Neuronal stem cell (in vitro differentiated cells): ENCODE measurements around the gene FLT4.
A peak's percentile ranks its signal among the peaks of the same experiment; 100 is the strongest.

ENCODE experiments used
- DNase-seq: peaks from one replicate; pipeline ENCODE4 v3.0.0-alpha.2; 2013; ENCODE audit warnings: low spot score
- H2AFZ ChIP-seq: one replicate; pipeline ENCODE4 v1.6.1; 2013; ENCODE audit warnings: mild to moderate bottlenecking, low read length, inconsistent platforms
- H2AK5ac ChIP-seq: 2 replicates; pipeline ENCODE4 v1.6.1; 2013; ENCODE audit warnings: low read depth, mild to moderate bottlenecking, inconsistent platforms, low read length, moderate library complexity, mixed read lengths
- H2BK120ac ChIP-seq: 2 replicates; pipeline ENCODE4 v1.6.1; 2013; ENCODE audit warnings: low read depth, mild to moderate bottlenecking, inconsistent platforms, low read length, moderate library complexity, mixed read lengths
- H2BK12ac ChIP-seq: one replicate; pipeline ENCODE4 v1.6.1; 2013; ENCODE audit warnings: low read length, inconsistent platforms
- H2BK15ac ChIP-seq: 2 replicates; pipeline ENCODE4 v1.6.1; 2013; ENCODE audit warnings: mild to moderate bottlenecking, low read length, inconsistent platforms, mixed read lengths
- H2BK5ac ChIP-seq: one replicate; pipeline ENCODE4 v1.6.1; 2013; ENCODE audit warnings: inconsistent platforms, mild to moderate bottlenecking, low read length, moderate library complexity
- H3K14ac ChIP-seq: one replicate; pipeline ENCODE4 v1.6.1; 2013; ENCODE audit warnings: low read length, inconsistent platforms
- H3K18ac ChIP-seq: 2 replicates; pipeline ENCODE4 v1.6.1; 2013; ENCODE audit warnings: low read length, inconsistent platforms
- H3K23ac ChIP-seq: 2 replicates; pipeline ENCODE4 v1.6.1; 2013; ENCODE audit warnings: low read depth, mild to moderate bottlenecking, mixed read lengths, low read length, inconsistent platforms; ENCODE audit not compliant: poor library complexity
- H3K27ac ChIP-seq: replicated peaks from 3 replicates; pipeline ENCODE4 v1.5.1; 2013; ENCODE audit warnings: low read length, inconsistent platforms
- H3K27me3 ChIP-seq, 3 experiments: 2 replicates each; pipeline ENCODE4 v1.6.1; 2013; ENCODE audit warnings: low read length in 3 of 3, mild to moderate bottlenecking in 2 of 3, inconsistent platforms in 1 of 3, low read depth in 1 of 3, mixed read lengths in 1 of 3, moderate library complexity in 1 of 3; ENCODE audit not compliant: control insufficient read depth in 3 of 3, insufficient read depth in 3 of 3
- H3K36me3 ChIP-seq, 2 donors: replicated peaks in 1 of 2; 2 replicates each; pipeline ENCODE4 v1.6.1; 2013; ENCODE audit warnings: low read length in 2 of 2; ENCODE audit not compliant: control insufficient read depth in 2 of 2, insufficient read depth in 2 of 2
- H3K4ac ChIP-seq: 2 replicates; pipeline ENCODE4 v1.6.1; 2013; ENCODE audit warnings: inconsistent platforms, mild to moderate bottlenecking, low read length, moderate library complexity
- H3K4me1 ChIP-seq, 2 donors: 1 replicate in 1 of 2; 2 replicates in 1 of 2; pipeline ENCODE4 v1.6.1; 2013; ENCODE audit warnings: low read length in 2 of 2, low read depth in 1 of 2; ENCODE audit not compliant: control insufficient read depth in 2 of 2, insufficient read depth in 1 of 2
- H3K4me2 ChIP-seq: one replicate; pipeline ENCODE4 v1.6.1; 2013; ENCODE audit warnings: mild to moderate bottlenecking, low read length, inconsistent platforms; ENCODE audit not compliant: insufficient read depth, poor library complexity, severe bottlenecking
- H3K4me3 ChIP-seq, 2 donors: 2 replicates each; pipeline ENCODE4 v1.5.1; 2013; ENCODE audit warnings: low read length in 2 of 2, mild to moderate bottlenecking in 2 of 2, inconsistent platforms in 1 of 2, moderate library complexity in 1 of 2
- H3K79me1 ChIP-seq: one replicate; pipeline ENCODE4 v1.6.1; 2013; ENCODE audit warnings: low read depth, mild to moderate bottlenecking, inconsistent platforms, low read length, moderate library complexity
- H3K9ac ChIP-seq: one replicate; pipeline ENCODE4 v1.6.1; 2013; ENCODE audit warnings: mild to moderate bottlenecking, low read depth, low read length, inconsistent platforms; ENCODE audit not compliant: poor library complexity
- H3K9me3 ChIP-seq, 2 donors: replicated peaks in 1 of 2; 2 replicates each; pipeline versions ENCODE3 to v1.6.1; 2013; ENCODE audit warnings: low read length in 2 of 2, mild to moderate bottlenecking in 2 of 2, inconsistent platforms in 1 of 2, low read depth in 1 of 2, mixed read lengths in 1 of 2, moderate library complexity in 1 of 2; ENCODE audit not compliant: control insufficient read depth in 2 of 2, insufficient read depth in 1 of 2
- H4K8ac ChIP-seq: one replicate; pipeline ENCODE4 v1.6.1; 2013; ENCODE audit warnings: low read depth, mild to moderate bottlenecking, inconsistent platforms, low read length, moderate library complexity
- H4K91ac ChIP-seq: one replicate; pipeline ENCODE4 v1.6.1; 2013; ENCODE audit warnings: low read length, low read depth, mild to moderate bottlenecking, inconsistent platforms; ENCODE audit not compliant: poor library complexity
- WGBS, 2 donors: extraction: QIAGEN DNeasy Blood & Tissue Kit; methylation state at CpG; one replicate each; pipeline ENCODE4 v1.1.7; 2013; ENCODE audit warnings: missing lambda C conversion rate in 2 of 2, mixed read lengths in 1 of 2; ENCODE audit not compliant: insufficient read length in 2 of 2, insufficient replicate concordance in 1 of 2; ENCODE audit errors: extremely low coverage in 2 of 2; 5-methylcytosine and 5-hydroxymethylcytosine counted together

The FLT4 gene

DNA sequence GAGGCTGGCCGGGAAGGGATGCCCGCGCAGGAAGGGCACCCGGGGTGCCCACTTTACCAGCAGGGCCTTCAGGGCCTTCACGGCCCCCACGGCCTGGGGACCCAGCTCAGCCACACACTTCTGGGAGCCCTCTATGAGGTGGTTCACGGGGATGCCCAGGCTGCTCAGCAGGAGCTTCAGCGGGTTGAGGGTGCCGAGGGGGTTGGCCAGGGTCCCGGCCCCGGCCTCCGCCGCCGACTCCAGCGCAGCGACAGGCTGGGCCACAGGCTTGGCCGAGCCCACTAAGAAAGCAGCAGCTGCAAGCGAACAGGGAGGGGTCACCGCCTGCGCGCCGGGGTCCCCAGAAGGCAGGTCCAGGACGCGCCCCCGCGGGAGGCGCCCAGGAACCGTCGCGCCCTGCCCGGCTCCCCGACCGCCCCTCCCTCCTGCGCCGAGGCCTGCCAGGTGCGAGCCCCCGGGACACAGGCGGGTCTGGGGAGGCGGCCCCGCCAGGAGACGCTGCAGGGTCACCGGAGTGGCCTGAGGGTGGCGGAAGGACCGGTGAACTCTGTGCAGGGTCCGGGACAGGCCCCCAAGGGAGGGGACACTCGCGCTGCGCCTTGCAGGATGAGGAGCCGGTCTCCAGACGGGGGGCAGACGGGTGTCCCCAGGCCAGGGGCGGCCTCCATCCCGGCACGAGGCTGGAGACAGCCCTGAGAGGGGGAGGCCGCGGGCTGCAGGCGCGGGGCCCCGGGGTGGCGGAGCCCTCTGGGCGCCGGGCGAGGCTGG lies 58.7 kb downstream of the FLT4 start:
- no peak for DNase-seq
- peak overlapping the region; percentile 12 to 68 for H3K4me3 ChIP-seq
- peak overlapping the region; percentile 93 for H3K18ac ChIP-seq
- H3K9ac ChIP-seq, result peak overlapping the region; percentile 70
- H3K4me2 ChIP-seq, result peak overlapping the region; percentile 75
- H3K36me3 ChIP-seq, result no peaks in the 10 kb centered on the region
- peak overlapping the region; percentile 82 for H2AFZ ChIP-seq
- H3K27ac ChIP-seq, result no peak overlapping the region
- peak overlapping the region; percentile 75 for H2AK5ac ChIP-seq
- H4K91ac ChIP-seq, result no peak overlapping the region
- WGBS, 2 donors, result no CpG with 5 or more reads among the region's 63 CpGs
- H2BK120ac ChIP-seq, result no peak overlapping the region
- peak overlapping the region; percentile 49 for H2BK15ac ChIP-seq
- H4K8ac ChIP-seq, result no peak overlapping the region
- H3K4ac ChIP-seq, result no peak overlapping the region
- H3K79me1 ChIP-seq, result peaks cover 2% of the 10 kb centered on the region
- H3K27me3 ChIP-seq, result peaks cover 7 to 56% (median 45%) of the 10 kb centered on the region in 3 experiments
- H3K9me3 ChIP-seq, result no peaks in the 10 kb centered on the region
- H2BK12ac ChIP-seq, result peak overlapping the region; percentile 22
- H2BK5ac ChIP-seq, result no peak overlapping the region
- H3K4me1 ChIP-seq, result peaks cover 0 to 5% of the 10 kb centered on the region in 2 donors
- H3K14ac ChIP-seq, result peak overlapping the region; percentile 38
- no peak overlapping the region for H3K23ac ChIP-seq

DNA sequence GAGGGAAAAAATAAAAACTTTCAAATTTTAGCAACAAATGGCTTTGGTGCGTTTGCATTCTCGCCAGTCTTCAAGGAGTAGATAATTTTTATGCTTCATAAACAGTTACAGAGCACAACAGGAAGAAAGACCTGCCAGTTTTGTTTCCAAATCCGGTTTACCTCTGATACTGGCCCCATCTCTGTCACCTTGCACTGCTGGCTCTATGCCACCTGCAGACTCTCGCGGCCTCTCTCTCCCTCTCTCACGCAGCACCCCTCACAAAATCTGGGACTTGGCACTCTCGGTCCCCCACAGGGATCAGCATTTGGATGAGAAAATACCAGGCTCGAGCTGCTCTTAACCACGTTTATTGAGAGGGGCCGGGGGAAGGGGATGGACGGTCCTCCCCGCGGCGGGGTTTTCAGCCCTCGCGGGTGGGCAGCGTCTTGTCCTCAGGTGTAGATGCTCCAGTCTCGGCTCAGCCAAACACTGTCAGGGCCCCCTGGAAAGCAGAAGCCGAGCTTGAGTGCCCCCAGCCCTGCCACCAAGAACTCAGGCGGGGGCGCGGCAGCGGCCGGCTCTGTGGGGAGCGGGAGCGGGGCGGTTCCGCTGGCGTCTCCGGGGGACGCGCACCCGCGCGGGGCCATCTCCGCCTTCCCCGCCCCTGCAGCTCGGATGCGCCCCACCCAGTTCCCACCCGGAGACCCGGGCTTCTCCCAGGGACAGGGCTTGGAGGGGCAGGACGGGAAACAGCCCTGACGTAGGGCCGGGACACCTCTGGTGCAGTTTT lies 59.4 kb downstream of the FLT4 start:
- Histone ChIP-seq H3K4me3 (peak overlapping the region in 1 of 2 donors; percentile 68), H4K8ac (no peak overlapping the region), H2BK12ac (no peak overlapping the region), H2AK5ac (no peak overlapping the region), H3K27me3 (peaks cover 7 to 56% (median 45%) of the 10 kb centered on the region in 3 experiments), H2AFZ (peak overlapping the region; percentile 82), H3K36me3 (no peaks in the 10 kb centered on the region), H3K79me1 (peaks cover under 1% of the 10 kb centered on the region), H2BK120ac (no peak overlapping the region), H3K4ac (no peak overlapping the region), H3K27ac (no peak overlapping the region), H3K23ac (no peak overlapping the region), H3K4me2 (peak overlapping the region; percentile 75), H3K14ac (peak overlapping the region; percentile 21), H4K91ac (no peak overlapping the region), H3K4me1 (peaks cover 0 to 5% of the 10 kb centered on the region in 2 donors), H2BK5ac (no peak overlapping the region), H3K9me3 (no peaks in the 10 kb centered on the region), H2BK15ac (peak overlapping the region; percentile 49), H3K9ac (no peak overlapping the region), H3K18ac (peak overlapping the region; percentile 87)
- DNase-seq, result no peak
- WGBS, 2 donors, result no CpG with 5 or more reads among the region's 44 CpGs

DNA sequence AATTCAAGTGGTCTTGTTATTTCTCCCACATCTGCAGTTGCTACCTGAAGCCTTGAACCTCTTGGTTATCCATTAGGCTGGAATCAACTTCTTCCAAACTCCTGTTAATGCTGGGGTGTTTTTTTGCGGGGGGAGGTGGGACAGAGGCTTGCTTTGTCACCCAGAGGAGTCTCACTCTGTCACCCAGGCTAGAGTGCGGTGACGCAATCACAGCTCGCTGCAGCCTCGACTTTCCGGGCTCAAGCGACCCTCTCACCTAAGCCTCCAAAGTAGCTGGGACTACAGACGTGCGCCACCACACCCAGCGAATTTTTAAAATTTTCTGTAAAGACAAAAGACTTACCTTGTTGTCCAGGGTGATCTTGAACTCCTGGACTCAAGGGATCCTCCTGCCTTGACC lies 62.5 kb downstream of the FLT4 start:
- Histone ChIP-seq H2BK12ac (no peak overlapping the region), H3K27me3 (peaks cover 7 to 39% (median 38%) of the 10 kb centered on the region in 3 experiments), H2BK120ac (no peak overlapping the region), H3K23ac (no peak overlapping the region), H2BK15ac (no peak overlapping the region), H3K36me3 (no peaks in the 10 kb centered on the region), H2AK5ac (no peak overlapping the region), H3K4me3 (no peak overlapping the region), H3K27ac (no peak overlapping the region), H3K79me1 (no peaks in the 10 kb centered on the region), H3K14ac (no peak overlapping the region), H3K4me2 (no peak overlapping the region), H3K4me1 (no peaks in the 10 kb centered on the region), H4K91ac (no peak overlapping the region), H3K18ac (no peak overlapping the region), H2AFZ (no peak overlapping the region), H4K8ac (no peak overlapping the region), H3K4ac (no peak overlapping the region), H3K9me3 (no peaks in the 10 kb centered on the region), H3K9ac (no peak overlapping the region), H2BK5ac (no peak overlapping the region)
- WGBS, 2 donors, result no CpG with 5 or more reads among the region's 10 CpGs
- no peak for DNase-seq

DNA sequence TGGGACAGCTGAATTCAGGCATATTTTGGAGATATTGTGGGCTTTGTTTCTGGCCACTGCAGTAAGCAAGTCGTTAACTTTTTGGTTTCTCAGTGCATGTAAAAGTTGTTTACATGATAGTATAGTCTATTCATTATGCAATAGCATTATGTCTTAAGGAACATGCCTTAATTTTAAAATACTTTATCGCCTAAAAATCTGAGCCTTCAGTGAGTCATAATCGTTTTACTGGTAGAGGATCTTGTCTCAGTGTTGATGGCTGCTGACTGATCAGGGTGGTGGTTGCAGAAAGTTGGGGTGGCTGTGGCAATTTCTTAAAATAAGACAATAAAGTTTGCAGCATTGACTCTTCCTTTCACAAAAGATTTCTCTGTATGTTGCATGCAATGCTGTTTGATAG lies 63.2 kb downstream of the FLT4 start:
- no peaks in the 10 kb centered on the region for H3K36me3 ChIP-seq
- H2BK120ac ChIP-seq, result no peak overlapping the region
- H3K27ac ChIP-seq, result no peak overlapping the region
- no peaks in the 10 kb centered on the region for H3K9me3 ChIP-seq
- no peak overlapping the region for H3K4ac ChIP-seq
- H2AFZ ChIP-seq, result no peak overlapping the region
- H3K14ac ChIP-seq, result no peak overlapping the region
- no peak overlapping the region for H3K9ac ChIP-seq
- no peak overlapping the region for H2AK5ac ChIP-seq
- no peak overlapping the region for H2BK15ac ChIP-seq
- WGBS, 2 donors, result no CpG with 5 or more reads among the region's 3 CpGs
- no peaks in the 10 kb centered on the region for H3K79me1 ChIP-seq
- H3K4me2 ChIP-seq, result no peak overlapping the region
- H3K23ac ChIP-seq, result no peak overlapping the region
- H2BK12ac ChIP-seq, result no peak overlapping the region
- no peak overlapping the region for H4K8ac ChIP-seq
- no peak for DNase-seq
- peaks cover 7 to 33% (median 31%) of the 10 kb centered on the region in 3 experiments for H3K27me3 ChIP-seq
- H3K4me3 ChIP-seq, result no peak overlapping the region
- H2BK5ac ChIP-seq, result no peak overlapping the region
- H3K18ac ChIP-seq, result no peak overlapping the region
- H3K4me1 ChIP-seq, result no peaks in the 10 kb centered on the region
- H4K91ac ChIP-seq, result no peak overlapping the region
